GM21381 (cell line): ENCODE data around the gene FCMR.
A peak's percentile ranks its signal among the peaks of the same experiment; 100 is the strongest.

Source experiments
- ATAC-seq: cut with Tn5 transposase; IDR thresholded peaks from one replicate; pipeline ENCODE4 v1.9.1; 2021; ENCODE audit warnings: mild to moderate bottlenecking, moderate library complexity; ENCODE audit not compliant: unreplicated experiment

The FCMR gene, protein sequence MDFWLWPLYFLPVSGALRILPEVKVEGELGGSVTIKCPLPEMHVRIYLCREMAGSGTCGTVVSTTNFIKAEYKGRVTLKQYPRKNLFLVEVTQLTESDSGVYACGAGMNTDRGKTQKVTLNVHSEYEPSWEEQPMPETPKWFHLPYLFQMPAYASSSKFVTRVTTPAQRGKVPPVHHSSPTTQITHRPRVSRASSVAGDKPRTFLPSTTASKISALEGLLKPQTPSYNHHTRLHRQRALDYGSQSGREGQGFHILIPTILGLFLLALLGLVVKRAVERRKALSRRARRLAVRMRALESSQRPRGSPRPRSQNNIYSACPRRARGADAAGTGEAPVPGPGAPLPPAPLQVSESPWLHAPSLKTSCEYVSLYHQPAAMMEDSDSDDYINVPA

DNA sequence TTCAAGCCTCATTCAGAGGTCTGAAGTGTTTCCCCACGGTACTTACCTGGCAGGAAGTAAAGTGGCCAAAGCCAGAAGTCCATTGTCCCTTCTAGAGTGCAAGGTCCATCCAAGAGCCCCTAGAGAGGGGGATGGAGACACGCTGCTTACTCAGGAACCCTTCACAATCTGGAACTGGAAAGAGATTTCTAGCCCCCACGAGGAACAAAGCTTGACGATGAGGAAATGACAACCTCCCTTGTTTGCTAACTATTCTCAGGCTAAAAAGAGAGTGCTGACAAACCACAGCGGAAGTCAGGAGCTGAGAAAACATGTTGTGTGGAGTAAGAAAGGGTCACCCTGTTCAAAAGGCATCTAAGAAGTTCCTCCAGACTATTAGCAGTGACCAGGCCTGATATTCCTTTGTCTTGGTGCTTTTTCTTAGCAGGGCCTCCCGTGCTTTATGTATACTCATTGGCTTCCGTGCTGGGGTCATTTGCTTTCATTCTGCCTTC lies at the start of gene FCMR:
FCMR (minus strand) TSS at position 170 of the 494 bp plus-strand sequence; CDS start at position 83, 87 bp downstream.
- ATAC-seq = no peak

DNA sequence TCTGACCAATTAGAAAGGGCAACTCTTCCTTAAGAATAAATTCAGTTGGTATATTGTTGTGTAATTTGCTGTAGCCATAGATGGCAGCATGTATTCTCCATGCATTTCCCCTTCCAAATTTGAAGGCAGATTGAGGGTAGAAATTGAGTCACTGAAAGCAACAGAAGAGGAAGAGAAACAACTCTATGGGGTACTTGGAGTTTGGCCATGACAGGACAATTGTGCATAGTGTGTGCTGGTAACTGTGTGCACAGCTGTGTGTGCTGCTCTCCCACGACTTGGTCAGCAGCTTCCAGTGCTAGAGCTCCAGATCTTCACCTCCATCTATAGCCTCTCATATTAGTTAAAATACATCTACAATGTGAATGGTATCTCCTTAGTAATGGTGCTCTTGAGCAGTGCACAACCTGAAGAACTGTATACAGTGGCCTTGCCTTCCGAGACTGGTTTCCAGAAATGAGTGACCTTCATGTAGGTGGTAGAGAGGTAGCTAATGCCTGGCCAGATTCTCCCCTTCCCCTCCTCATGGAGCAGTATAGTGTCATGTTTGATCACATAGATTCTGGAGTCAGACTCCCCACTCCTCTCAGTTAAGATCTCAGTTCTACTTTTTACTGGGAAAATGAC lies 49.4 kb upstream of the FCMR start:
- ATAC-seq = peak; percentile 55

DNA sequence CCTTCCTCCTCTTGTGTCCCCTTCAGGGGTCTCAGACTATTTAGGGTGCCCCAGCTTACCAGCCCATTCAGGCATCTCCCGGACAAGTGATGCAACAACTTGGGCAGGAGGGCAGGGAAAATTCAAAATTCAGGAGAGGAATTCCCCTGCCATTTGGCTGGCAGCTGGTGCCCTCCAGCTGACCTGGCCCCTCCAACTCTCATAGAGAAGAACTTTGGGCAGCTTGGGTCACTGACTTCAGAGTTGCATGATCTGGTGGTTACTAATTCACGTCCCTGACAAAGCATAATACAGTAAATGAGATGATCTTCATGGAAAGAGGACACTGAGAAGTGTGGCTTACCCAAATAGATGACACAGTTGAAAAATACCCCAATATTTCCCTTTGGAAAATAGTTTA lies 48.7 kb upstream of the FCMR start, which contains the start of gene FCAMR:
FCAMR (minus strand) TSS at position 15 of the 400 bp plus-strand sequence. CDS start 335 bp downstream, outside the sequence.
- no peak for ATAC-seq

DNA sequence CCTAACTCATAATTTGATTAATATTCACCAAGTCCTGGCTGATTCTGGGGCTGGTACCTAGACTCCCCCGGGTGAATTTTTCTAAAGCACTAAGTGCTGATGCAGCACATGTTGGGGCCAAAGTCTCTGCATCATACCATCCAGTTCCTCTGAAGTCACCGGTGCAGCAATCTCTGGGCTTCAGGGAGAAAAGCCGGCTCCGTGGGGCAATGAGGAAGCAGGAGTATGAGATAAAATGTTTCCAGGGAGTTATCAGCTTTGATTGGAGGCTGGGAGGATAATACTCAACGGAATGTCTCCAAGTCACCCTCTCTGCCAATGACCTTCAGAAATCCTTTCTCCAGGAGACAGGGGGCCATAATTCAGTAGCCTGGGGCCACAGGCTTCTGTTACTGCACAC lies 47.3 kb upstream of the FCMR start:
- ATAC-seq = no peak

DNA sequence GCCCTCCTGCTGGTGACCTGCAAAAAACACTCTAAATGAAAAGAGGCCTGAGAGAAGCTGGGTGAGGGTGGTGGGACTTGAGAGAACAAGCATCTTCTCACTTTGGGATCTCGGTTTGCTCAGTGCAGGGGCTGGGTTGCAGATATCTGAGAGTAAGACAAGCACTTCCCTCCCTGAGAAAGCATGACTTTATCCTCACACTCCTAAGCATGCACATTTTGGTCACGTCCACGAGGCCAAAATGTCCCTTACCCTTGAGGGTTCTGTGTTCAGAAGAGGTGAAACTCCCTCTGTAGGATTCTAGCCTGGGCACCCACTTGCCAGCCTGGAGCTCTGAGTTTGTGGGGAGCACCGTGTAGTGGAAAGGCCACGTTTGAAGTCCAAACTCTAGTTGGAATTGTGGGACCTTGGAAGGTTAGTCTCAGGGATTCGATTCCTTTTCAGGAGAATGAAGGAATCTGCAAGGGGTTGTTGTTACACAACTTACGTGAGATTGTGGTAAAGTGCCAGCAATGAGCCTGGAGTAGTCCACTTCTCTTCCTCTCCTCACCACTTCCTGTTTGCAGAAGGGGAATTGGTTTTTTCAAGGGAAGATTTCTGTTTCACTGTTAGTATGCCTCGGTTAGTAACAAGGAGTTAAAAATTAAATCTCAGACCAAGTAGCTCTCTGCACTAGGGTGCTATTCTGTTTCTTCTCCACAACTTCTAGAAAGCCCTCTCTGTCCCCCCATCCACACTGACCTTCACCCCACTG lies 45.5 kb upstream of the FCMR start:
- peak; percentile 59 for ATAC-seq

DNA sequence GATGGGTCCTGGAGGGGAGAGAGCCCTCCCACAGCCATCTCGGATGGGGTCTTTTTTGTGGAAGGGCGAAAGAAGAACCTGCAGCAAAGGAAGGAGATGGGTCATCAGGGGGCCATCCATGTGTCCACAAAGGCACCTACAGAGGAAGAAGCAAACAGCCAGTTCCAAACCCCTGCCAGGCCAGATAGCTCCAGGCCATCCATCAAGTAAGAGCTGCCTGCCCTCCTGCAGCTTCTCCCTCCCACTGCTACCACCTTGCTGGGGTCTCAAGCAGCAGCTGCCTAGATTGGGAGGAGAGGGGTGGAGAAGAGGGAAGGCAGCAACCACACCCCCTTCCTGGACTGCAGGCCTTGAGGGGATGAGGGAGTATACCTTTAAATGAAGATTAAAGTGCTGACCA lies 44.0 kb upstream of the FCMR start:
- ATAC-seq = no peak

DNA sequence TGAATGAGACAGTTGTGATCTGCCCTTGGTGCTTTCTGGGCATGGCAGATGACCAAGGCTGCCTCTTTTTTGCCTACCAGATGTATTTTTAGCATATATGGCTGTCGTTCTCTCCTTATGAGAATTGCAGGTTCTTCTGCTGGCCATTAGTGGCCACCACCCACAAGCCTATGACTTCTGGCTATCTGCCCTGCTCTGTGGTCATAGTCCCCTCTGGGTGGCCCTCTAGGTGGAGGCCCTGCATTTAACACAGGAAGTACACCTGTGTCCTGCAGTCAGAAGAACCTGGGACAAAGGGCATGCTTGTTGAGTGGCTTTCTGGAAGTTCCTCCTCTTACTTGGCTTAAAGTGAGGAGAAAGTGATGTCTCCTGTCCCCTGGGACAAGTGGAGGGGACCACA lies 42.0 kb upstream of the FCMR start:
- no peak for ATAC-seq

DNA sequence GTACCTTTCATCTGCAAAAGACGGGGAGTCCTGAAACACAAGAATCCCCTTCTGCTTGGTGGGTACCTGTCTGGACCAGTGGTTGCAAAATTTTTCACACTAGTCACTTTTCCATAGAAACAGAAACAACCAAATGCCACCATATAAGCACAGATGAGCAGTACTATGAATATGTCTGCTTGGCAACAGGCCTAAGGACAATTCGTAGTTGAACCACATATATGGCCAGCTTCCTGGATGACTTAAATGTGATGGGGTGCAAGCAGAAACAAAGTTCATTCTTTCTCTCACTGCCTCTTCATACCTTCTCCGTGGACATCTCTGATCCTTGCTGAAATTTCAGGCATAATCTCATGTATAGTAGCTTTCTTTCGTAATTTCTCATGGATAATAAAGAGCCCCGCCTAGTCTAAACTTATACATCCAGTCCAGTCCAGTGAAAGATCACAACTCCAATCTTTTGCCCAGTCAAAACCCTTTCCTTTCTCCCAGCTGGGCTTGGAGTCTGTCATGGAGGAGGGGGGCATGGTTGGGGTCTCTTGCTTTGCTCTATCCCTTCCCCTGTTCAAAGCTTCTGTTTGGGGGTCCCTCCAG lies 41.5 kb upstream of the FCMR start:
- no peak for ATAC-seq

DNA sequence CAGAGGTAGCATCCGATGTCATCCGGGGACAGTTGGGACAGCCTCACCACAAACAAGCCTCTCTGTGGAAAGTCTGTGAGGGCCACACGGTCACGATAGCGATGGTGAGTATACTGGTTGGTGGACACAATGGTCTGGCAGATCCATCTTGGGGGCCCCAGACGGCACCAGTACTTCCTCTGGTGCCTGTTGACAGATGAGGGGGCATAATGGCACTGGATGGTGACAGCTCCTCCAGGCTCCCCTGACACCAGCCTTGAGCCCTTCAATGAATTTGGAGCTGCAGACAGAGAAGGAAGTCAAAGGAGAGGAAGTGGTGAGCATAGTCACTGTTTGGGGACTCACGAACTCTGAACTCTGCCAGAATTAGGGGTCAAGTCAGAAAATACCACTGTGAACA lies 40.5 kb upstream of the FCMR start:
- ATAC-seq = no peak

DNA sequence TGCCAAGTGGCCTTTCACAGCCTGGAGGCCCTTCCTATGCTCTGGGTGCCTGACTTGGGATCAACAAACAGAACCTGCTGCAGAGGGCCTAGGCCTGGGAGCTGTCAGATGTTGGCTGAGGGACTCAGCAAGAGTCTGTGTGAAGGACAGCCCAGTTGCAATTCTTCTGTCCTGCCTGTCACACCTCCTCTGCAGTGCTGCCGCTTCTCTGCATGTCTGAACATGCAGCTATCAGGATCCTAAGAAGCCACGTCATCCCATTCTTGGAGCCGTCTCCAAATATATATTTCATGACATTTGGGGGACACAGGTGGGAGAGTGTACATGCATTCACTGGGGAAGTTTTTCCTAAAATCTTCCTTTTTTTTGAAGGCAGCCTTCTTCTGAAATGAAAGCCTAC lies 39.9 kb upstream of the FCMR start:
- no peak for ATAC-seq

DNA sequence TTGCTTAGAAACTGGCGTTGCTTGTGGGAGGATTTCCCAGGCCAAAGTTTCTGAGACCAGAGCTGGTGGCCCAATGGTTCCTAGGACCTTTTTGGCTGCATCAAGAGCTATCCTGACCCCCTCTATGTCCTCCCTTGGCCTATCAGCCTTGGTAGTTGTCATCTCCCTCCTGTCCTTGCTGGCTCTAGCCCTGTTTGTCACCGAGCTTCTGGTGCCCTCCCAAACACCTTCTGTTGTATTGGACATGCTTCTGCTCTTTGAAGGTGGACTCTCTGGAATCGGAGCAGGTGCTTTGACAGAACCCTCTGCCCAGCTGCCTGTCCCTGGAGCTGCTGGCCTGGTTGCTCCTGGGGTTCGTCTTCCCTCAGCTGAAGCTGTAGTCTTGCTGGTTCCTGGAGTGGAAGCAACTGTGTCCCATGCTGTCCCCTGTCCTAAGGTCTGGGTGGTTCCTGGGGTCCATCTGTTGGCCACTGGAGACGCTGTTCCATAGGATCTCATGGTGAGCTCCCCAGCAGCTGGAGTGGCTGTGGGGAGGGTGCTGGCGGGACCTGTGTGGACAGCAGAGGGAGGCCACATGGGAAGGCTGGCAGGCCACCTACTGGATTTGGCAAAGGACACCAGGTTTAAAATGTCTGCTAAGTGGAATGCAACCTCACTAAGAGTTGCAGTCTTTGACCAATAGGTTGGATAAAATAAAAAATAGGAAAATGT lies 39.1 kb upstream of the FCMR start:
- ATAC-seq = no peak

DNA sequence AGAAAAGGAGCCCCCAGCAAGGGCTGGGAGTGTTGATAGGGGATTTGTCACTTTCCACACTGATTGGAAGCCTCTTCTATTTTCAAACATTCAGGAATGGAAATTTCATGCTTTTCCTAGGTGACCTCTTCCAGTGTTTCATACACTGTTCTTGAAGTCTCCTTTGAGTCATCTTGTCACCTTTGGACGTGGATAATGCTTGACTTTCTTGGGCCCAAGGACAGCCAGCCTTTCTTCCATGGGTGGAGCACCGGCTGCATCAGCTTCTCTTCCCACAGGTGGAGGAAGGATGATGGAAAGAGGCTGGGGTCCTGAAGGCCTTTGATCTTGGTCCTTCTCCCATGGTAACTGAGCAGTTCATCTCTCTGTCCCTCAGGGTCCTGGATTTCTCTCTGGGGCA lies 36.4 kb upstream of the FCMR start:
- no peak for ATAC-seq

DNA sequence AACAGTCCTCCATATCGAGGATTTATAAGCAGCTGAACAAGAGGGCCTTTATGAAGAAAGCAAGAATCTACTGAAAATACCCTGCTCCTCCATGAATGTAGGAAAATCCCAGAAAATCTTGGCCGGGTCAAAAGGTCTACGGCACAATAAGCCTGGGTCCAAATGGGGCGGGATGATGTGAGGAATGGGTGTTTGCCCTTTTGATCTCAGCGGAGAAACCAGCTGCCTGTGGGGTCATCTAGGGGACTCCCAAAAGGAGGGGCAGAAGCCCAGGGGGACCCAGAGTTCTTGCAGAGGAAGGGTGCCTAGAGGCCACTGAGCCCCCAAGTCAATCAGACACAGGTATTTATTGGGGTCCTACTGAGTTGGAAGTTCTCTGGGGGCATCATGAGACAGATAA lies 35.9 kb upstream of the FCMR start:
- no peak for ATAC-seq

DNA sequence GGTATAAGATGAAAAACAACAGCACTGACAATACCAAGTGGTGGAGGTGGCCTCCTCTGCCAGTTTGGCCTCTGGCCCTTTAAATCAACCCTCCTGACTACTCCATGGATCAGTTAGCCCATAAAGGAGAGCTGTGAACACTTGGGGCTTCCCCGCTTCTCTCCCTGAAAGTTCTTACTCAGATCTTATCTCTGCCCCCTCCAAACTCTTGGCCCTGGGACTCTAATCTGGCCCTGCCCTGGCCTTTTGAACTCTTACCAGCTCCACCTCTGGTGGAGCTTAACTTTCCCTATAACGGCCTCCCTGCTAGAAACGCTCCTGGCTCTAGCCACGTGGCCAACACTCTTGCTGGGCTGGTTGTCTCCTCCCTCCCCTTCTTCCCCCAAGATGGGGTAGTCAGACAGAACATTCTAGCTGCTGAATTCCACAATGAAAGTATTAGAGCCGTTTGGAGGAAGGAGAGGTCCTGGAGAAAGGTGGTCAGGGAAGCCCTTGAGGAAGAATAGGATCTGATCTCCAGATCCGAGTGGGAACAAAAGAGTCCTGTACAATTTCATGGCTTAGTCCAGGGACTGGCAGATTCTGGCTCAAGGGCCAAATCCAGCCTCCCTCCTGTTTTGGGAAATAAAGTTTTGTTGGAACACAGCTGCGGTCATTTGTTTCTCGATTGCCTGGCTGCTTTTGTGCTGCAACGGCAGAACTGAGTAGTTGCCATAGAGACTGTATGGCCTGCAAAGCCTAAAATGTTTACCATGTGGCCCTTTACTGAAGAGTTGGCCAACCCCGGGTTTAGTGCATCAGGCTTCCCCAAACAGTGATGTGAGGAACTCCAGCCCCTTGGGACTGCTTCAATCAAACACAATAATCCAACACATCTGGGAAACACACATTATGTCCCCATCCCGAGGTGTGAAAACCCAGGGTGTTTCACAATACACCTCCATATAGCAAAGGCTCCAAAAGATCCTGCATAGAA lies 34.0 kb upstream of the FCMR start:
- ATAC-seq = peak; percentile 44

DNA sequence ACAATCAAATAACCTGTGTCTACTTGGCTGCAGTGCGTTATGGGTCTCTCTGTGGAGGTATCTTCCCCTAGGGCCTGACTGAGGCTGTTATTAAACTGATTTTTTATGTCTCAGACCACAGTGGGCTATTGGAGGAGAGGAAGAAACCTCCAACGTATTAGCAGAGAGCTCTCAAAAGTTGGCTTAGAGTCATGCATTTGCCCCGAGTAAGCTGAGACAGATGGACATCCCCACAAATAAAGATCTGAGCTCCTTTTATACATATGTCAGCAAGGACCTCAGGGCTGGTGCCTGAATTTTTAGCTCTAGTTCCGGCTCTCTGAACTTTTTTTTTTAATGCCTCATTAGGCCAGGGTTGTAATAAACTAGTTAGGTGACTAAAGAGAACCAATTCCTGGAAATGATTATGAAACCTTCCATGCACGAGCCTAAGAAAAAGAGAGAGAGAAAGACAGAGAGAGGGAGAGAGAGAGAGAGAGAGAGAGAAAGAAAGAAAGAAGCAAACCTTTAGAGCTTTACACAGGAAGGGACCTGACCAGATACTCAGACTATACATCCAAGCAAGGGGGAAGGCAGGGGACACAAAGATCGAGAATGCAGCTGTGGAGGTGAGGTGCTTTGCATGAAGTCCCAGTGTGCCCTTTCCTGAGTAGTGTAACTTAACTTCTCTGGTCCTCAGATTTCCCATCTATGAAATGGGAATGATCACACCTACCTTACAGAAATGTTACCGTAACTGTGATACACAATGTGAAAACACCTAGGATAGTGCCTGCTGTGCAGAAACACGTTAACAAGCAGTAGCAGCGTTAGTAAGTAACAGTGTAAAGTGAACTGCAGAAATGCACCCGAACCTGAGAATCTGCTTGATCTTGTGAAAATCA lies 33.0 kb upstream of the FCMR start:
- no peak for ATAC-seq

DNA sequence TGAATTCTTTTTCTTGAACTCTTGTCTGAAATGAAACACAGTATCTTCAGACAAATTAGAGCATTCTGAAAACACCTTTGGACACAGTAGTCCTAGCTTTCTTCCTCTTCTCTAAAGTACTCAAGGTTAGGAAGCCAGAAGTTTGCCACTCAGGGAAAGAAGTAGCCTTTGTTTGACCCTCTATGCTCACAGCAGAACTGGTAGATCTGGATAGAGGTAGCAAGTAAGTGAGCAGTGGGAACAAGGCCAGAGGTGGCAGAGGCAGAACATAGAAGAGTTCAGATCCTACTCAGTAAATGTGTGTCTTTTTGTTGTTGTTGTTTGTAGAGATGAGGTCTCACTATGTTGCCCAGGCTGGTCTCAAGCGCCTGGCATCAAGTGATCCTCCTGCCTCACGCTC lies 31.9 kb upstream of the FCMR start:
- no peak for ATAC-seq

DNA sequence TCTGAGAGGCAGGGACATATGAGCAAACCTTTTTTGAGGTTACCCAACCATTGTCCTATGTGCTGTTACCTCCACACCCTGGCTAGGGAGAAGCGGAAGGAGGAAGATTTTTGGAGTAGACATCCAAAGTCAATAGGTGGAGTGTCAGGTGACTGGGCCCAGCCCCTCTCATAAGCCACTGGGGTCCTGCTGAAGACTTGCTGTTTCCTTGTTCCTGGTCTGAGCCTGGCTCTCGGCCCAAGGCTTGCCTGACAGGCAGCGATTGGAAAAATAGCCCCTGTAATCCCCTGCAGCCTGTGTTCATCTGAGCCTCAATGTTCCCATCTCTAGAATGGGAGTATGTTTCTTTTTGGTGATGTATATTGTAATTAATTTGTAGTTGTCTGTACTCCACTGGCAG lies 31.4 kb upstream of the FCMR start:
- ATAC-seq = no peak

DNA sequence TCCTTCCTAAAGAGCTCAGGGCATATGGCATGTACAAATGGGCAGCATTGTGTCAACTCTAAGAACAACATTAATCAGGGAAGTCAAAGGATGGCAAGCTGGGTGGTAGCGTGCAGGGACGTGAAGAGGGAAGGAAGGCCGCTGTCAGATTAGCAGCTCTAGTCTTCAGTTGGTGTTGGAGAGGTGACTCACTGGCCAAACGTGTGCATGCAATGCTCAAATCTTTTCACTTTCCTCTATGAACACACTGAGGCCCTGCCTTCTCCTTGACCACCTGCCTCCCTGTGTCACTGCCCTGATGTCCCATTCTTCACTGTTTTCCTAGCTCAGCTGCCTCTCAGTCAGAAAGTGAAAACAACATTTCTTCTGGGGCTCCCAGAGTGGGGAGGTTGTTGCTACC lies 30.4 kb upstream of the FCMR start:
- no peak for ATAC-seq
